ENCODE results near the gene KIAA1217. TPM values are rescaled to one million over a fixed set of nuclear protein-coding genes. Genes with fewer than 3 reads are reported as not detected.

KIAA1217 gene
- polyA plus RNA-seq, 3 donors, result not detected

- no peak for TF ChIP-seq CTCF (IDR thresholded peaks at IDR 0.05)
- no peak overlapping the region for H3K27ac ChIP-seq (ENCODE audit: low read depth in 1 of 2, low read length in 2 of 2)
- no peak overlapping the region for H3K4me2 ChIP-seq (replicated peaks; ENCODE audit: extremely low read depth, low read length, poor library complexity, severe bottlenecking)
- no peak overlapping the region for H3K4me3 ChIP-seq (replicated peaks in 1 of 3; ENCODE audit: low read depth in 2 of 3, low read length in 3 of 3)
- H2AFZ ChIP-seq (ENCODE audit: insufficient read depth, low read depth, low read length, poor library complexity, severe bottlenecking), result no peak overlapping the region
- H3K27me3 ChIP-seq (ENCODE audit: control insufficient read depth in 2 of 2, insufficient read depth in 2 of 2, low read length in 2 of 2), result no peaks in the 10 kb centered on the region
- Mint-ChIP-seq H3K27ac (peak overlapping the region in 1 of 7 donors; percentile 51), H3K27me3 (ENCODE audit: low read depth in 3 of 3) (peaks cover 5 to 13% (median 8%) of the 10 kb centered on the region in 3 donors), H3K4me3 (no peak overlapping the region), H3K36me3 (no peaks in the 10 kb centered on the region), H3K9me3 (peaks cover 0 to 4% (median 0%) of the 10 kb centered on the region in 7 donors), H3K4me1 (peaks cover 2% of the 10 kb centered on the region)
- H3K9ac ChIP-seq (ENCODE audit: insufficient read depth, low read length, poor library complexity, severe bottlenecking), result no peak overlapping the region
- no peak for DNase-seq
- no peaks in the 10 kb centered on the region for H3K9me3 ChIP-seq (replicated peaks in 1 of 2; ENCODE audit: control insufficient read depth in 1 of 2, insufficient read depth in 1 of 2, low read length in 2 of 2)
- H3K36me3 ChIP-seq (replicated peaks in 1 of 2; ENCODE audit: control insufficient read depth in 1 of 2, insufficient read depth in 2 of 2, low read length in 2 of 2), result no peaks in the 10 kb centered on the region
- intact Hi-C loops (cut with micrococcal nuclease), result loop anchor here in 1 of 2 donors (10.0 kb wide), 1 partner anchor 1365 kb away; no protein-coding TSS in a partner anchor
- H3K79me2 ChIP-seq (ENCODE audit: insufficient read depth, low read length), result no peaks in the 10 kb centered on the region
- no peaks in the 10 kb centered on the region for H4K20me1 ChIP-seq (ENCODE audit: insufficient read depth, low read length)
- 40% methylated on average over 12 of the region's 14 CpGs for WGBS (ENCODE audit: insufficient coverage)
- no peaks in the 10 kb centered on the region for H3K4me1 ChIP-seq (ENCODE audit: control insufficient read depth in 1 of 2, insufficient read depth in 2 of 2, low read length in 2 of 2)
Observed at GRCh38 chr10:24519950-24520349, 311.0 kb downstream of the KIAA1217 start.

- H4K20me1 ChIP-seq (ENCODE audit: insufficient read depth, low read length), result no peaks in the 10 kb centered on the region
- no peak overlapping the region for H3K9ac ChIP-seq (ENCODE audit: insufficient read depth, low read length, poor library complexity, severe bottlenecking)
- Mint-ChIP-seq H3K36me3 (no peaks in the 10 kb centered on the region), H3K4me3 (no peak overlapping the region), H3K9me3 (peaks cover 0 to 9% (median 0%) of the 10 kb centered on the region in 7 donors), H3K27ac (no peak overlapping the region), H3K4me1 (no peaks in the 10 kb centered on the region), H3K27me3 (ENCODE audit: low read depth in 3 of 3) (peaks cover 5 to 9% (median 7%) of the 10 kb centered on the region in 3 donors)
- H3K4me2 ChIP-seq (replicated peaks; ENCODE audit: extremely low read depth, low read length, poor library complexity, severe bottlenecking), result no peak overlapping the region
- H3K79me2 ChIP-seq (ENCODE audit: insufficient read depth, low read length), result no peaks in the 10 kb centered on the region
- no peaks in the 10 kb centered on the region for H3K4me1 ChIP-seq (ENCODE audit: control insufficient read depth in 1 of 2, insufficient read depth in 2 of 2, low read length in 2 of 2)
- H3K4me3 ChIP-seq (replicated peaks in 1 of 3; ENCODE audit: low read depth in 2 of 3, low read length in 3 of 3), result no peak overlapping the region
- H3K36me3 ChIP-seq (replicated peaks in 1 of 2; ENCODE audit: control insufficient read depth in 1 of 2, insufficient read depth in 2 of 2, low read length in 2 of 2), result no peaks in the 10 kb centered on the region
- H3K27ac ChIP-seq (ENCODE audit: low read depth in 1 of 2, low read length in 2 of 2), result no peak overlapping the region
- WGBS (ENCODE audit: insufficient coverage), result 93% methylated on average over 14 of the region's 17 CpGs
- H3K9me3 ChIP-seq (replicated peaks in 1 of 2; ENCODE audit: control insufficient read depth in 1 of 2, insufficient read depth in 1 of 2, low read length in 2 of 2), result no peaks in the 10 kb centered on the region
- H2AFZ ChIP-seq (ENCODE audit: insufficient read depth, low read depth, low read length, poor library complexity, severe bottlenecking), result no peak overlapping the region
- H3K27me3 ChIP-seq (ENCODE audit: control insufficient read depth in 2 of 2, insufficient read depth in 2 of 2, low read length in 2 of 2), result no peaks in the 10 kb centered on the region
- intact Hi-C loops (cut with micrococcal nuclease), result no loop called here
- no peak for TF ChIP-seq CTCF (IDR thresholded peaks at IDR 0.05)
- no peak for DNase-seq
Observed at GRCh38 chr10:24524314-24524713, 315.4 kb downstream of the KIAA1217 start.
